Measurements from ENCODE around the gene NPHP4. TPM values are rescaled to one million over a fixed set of nuclear protein-coding genes. Genes with fewer than 3 reads are reported as not detected.
"Not testable (repeated sequence)": the region's sequence is repeated elsewhere in the genome, so short reads cannot be mapped to it uniquely, and the experiment has no call there.

NPHP4 gene
- total RNA-seq, 1 experiment from 2014 or later, result 20.0 TPM

DNA sequence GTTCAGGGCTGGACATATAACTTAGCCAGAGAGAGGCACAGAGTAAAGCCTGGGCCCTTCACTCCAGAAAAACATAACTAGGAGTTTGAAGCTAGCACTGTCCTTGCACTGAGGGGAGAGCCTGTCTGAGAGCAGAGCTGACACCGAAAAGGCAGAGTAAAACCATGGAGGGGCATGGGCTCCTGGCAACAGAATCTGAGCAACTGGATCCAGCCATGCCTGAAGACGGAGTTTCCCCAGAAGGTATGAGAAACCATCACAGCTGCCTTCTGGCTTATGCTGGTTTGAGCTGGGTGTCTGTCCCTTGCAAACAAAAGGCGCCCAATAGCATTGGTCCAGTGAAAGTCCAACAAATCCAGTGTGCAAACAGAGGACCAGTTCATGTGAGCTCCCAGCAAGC, 137.5 kb downstream of the NPHP4 start:
- Histone ChIP-seq H3K27ac (ENCODE audit: low read depth, low read length) (no peak overlapping the region), H3K27me3 (ENCODE audit: insufficient read depth, low read length) (no peaks in the 10 kb centered on the region), H2AFZ (ENCODE audit: low read depth, low read length, poor library complexity, severe bottlenecking) (no peak overlapping the region), H3K9me3 (ENCODE audit: control insufficient read depth in 1 of 2, insufficient read depth in 1 of 2, low read depth in 1 of 2, low read length in 2 of 2) (no peaks in the 10 kb centered on the region), H3K9me2 (ENCODE audit: insufficient read depth) (no peaks in the 10 kb centered on the region), H3K4me1 (ENCODE audit: control insufficient read depth in 1 of 2, insufficient read depth in 2 of 2, low read length in 2 of 2) (peaks cover 0 to 14% of the 10 kb centered on the region in 2 experiments; a peak in 2 of 4 replicates), H3K9ac (ENCODE audit: low read length) (no peak overlapping the region), H3K36me3 (ENCODE audit: control insufficient read depth in 1 of 2, insufficient read depth in 2 of 2, low read length in 2 of 2) (no peaks in the 10 kb centered on the region; a peak in 1 of 4 replicates), H3K4me2 (ENCODE audit: low read length) (no peak overlapping the region), H3K4me3 (replicated peaks in 1 of 2; ENCODE audit: low read depth in 1 of 2, low read length in 2 of 2) (no peak overlapping the region), H4K20me1 (ENCODE audit: insufficient read depth) (no peaks in the 10 kb centered on the region), H3K79me2 (ENCODE audit: insufficient read depth, low read length) (no peaks in the 10 kb centered on the region)
- ChIA-PET POLR2A (no interaction called here), RAD21 (ENCODE audit: low non-redundant PET in 1 of 2, low total read pairs in 2 of 2, uncharacterized antibody in 2 of 2, unreplicated experiment in 2 of 2) (no interaction called here), CTCF (no interaction called here)
- ATAC-seq, result no peak
- intact Hi-C loops (cut with micrococcal nuclease), result no loop called here
- DNase-seq (ENCODE audit: low read depth, low spot score), result no peak
- no peak for TF ChIP-seq REST (IDR thresholded peaks at IDR 0.05; ENCODE audit: low read depth)
- TF ChIP-seq RAD21 (IDR thresholded peaks at IDR 0.05; ENCODE audit: low read depth), result no peak
- no peak for TF ChIP-seq EZH2 (IDR thresholded peaks at IDR 0.05)
- no peak for TF ChIP-seq TCF7L2 (IDR thresholded peaks at IDR 0.05; ENCODE audit: borderline replicate concordance, extremely low read depth, insufficient read depth, insufficient read length)
- TF ChIP-seq ZNF274 (IDR thresholded peaks at IDR 0.05; ENCODE audit: low read depth, low read length), result no peak
- TF ChIP-seq EZH2phosphoT487 (IDR thresholded peaks at IDR 0.05; ENCODE audit: borderline replicate concordance), result no peak
- TF ChIP-seq ELF1 (IDR thresholded peaks at IDR 0.05; ENCODE audit: borderline replicate concordance, low read depth), result no peak
- TF ChIP-seq CEBPB (IDR thresholded peaks at IDR 0.05; ENCODE audit: low read depth), result no peak
- TF ChIP-seq POLR2A (IDR thresholded peaks at IDR 0.05; ENCODE audit: borderline replicate concordance, extremely low read depth, insufficient read depth, insufficient read length), result no peak
- no peak for TF ChIP-seq SIN3A (IDR thresholded peaks at IDR 0.05; ENCODE audit: low read depth)
- TF ChIP-seq POLR2AphosphoS5 (IDR thresholded peaks at IDR 0.05; ENCODE audit: low read depth, low read length), result no peak
- TF ChIP-seq EGR1 (IDR thresholded peaks at IDR 0.05; ENCODE audit: low read depth), result no peak
- no peak for TF ChIP-seq SP1 (IDR thresholded peaks at IDR 0.05; ENCODE audit: low read depth)
- TF ChIP-seq SRF (IDR thresholded peaks at IDR 0.05; ENCODE audit: low read depth), result no peak
- no TSS peak for BruUV-seq (replicated peaks)

DNA sequence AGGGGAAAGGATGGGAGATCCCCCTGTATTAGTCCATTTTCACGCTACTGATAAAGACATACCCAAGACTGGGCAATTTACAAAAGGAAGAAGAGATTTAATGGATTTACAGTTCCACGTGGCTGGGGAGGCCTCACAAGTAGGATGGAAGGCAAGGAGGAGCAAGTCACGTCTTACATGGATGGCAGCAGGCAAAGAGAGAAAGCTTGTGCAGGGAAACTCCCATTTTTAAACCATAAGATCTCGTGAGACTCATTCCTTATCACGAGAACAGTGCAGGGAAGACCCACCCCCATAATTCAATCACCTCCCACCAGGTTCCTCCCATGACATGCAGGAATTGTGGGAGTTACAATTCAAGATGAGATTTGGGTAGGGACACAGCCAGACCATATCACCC, 138.4 kb downstream of the NPHP4 start:
- POLR2A ChIA-PET; H3K79me2 ChIP-seq (ENCODE audit: insufficient read depth, low read length); BruUV-seq (replicated peaks): not testable (repeated sequence)

More for the DNA sequence above, 138.4 kb downstream of the NPHP4 start:
- intact Hi-C loops (cut with micrococcal nuclease); RAD21 ChIA-PET (ENCODE audit: low non-redundant PET in 1 of 2, low total read pairs in 2 of 2, uncharacterized antibody in 2 of 2, unreplicated experiment in 2 of 2); H3K9ac ChIP-seq (ENCODE audit: low read length); DNase-seq (ENCODE audit: low read depth, low spot score); H3K4me3 ChIP-seq (replicated peaks in 1 of 2; ENCODE audit: low read depth in 1 of 2, low read length in 2 of 2); H2AFZ ChIP-seq (ENCODE audit: low read depth, low read length, poor library complexity, severe bottlenecking); H3K27me3 ChIP-seq (ENCODE audit: insufficient read depth, low read length); H3K36me3 ChIP-seq (ENCODE audit: control insufficient read depth in 1 of 2, insufficient read depth in 2 of 2, low read length in 2 of 2); H3K9me3 ChIP-seq (ENCODE audit: control insufficient read depth in 1 of 2, insufficient read depth in 1 of 2, low read depth in 1 of 2, low read length in 2 of 2); CTCF ChIA-PET; H4K20me1 ChIP-seq (ENCODE audit: insufficient read depth); H3K4me2 ChIP-seq (ENCODE audit: low read length); ATAC-seq; H3K9me2 ChIP-seq (ENCODE audit: insufficient read depth); H3K27ac ChIP-seq (ENCODE audit: low read depth, low read length): not testable (repeated sequence)
- peaks cover 0 to 14% of the 10 kb centered on the region in 2 experiments; a peak in 2 of 4 replicates for H3K4me1 ChIP-seq (ENCODE audit: control insufficient read depth in 1 of 2, insufficient read depth in 2 of 2, low read length in 2 of 2)
